ENCODE data around the gene NETO2. TPM values are rescaled to one million over a fixed set of nuclear protein-coding genes. Genes with fewer than 3 reads are reported as not detected.
A peak's percentile ranks its signal among the peaks of the same experiment; 100 is the strongest.

The NETO2 gene
- total and polyA plus RNA-seq, 2 of the 13 experiments (the other 11 are each of a cell fraction or from before 2014, with no cell fraction given): 8.2 to 13.5 TPM

- TF ChIP-seq NCOA5 (CRISPR knock-in tag; IDR thresholded peaks at IDR 0.05) (no peak), ZNF574 (CRISPR knock-in tag; IDR thresholded peaks at IDR 0.05) (peak; percentile 58; the same call in 1 of the 2 replicates), HDAC1 (CRISPR knock-in tag; IDR thresholded peaks at IDR 0.05) (peak; percentile 43; the same call in 1 of the 2 replicates), NFIB (CRISPR knock-in tag; IDR thresholded peaks at IDR 0.05; ENCODE audit: borderline replicate concordance) (no peak), RARA (CRISPR knock-in tag; IDR thresholded peaks at IDR 0.05) (no peak), ZNF614 (CRISPR knock-in tag; IDR thresholded peaks at IDR 0.05; ENCODE audit: borderline replicate concordance) (no peak), THAP7 (CRISPR knock-in tag; IDR thresholded peaks at IDR 0.05) (no peak), ZNF44 (CRISPR knock-in tag; IDR thresholded peaks at IDR 0.05) (no peak), MXI1 (IDR thresholded peaks at IDR 0.05; ENCODE audit: borderline replicate concordance, low read depth, low read length) (0 out of 3 replicates have a peak, but pooled peaks have one; percentile 40), BCL3 (CRISPR knock-in tag; IDR thresholded peaks at IDR 0.05) (no peak), ZBTB46 (CRISPR knock-in tag; IDR thresholded peaks at IDR 0.05; ENCODE audit: borderline replicate concordance) (no peak), MED8 (CRISPR knock-in tag; IDR thresholded peaks at IDR 0.05; ENCODE audit: insufficient replicate concordance) (no peak), DZIP1 (CRISPR knock-in tag; IDR thresholded peaks at IDR 0.05) (no peak), PTBP1 (IDR thresholded peaks at IDR 0.05; ENCODE audit: low read depth, low read length, poor library complexity, severe bottlenecking) (no peak), CBX5 (CRISPR knock-in tag; IDR thresholded peaks at IDR 0.05; ENCODE audit: borderline replicate concordance) (peak; percentile 90; the same call in 1 of the 2 replicates), SNAPC2 (CRISPR knock-in tag; IDR thresholded peaks at IDR 0.05) (0 out of 2 replicates have a peak, but pooled peaks have one; percentile 32), PHB2 (IDR thresholded peaks at IDR 0.05; ENCODE audit: partially characterized antibody) (no peak), ZNF781 (CRISPR knock-in tag; IDR thresholded peaks at IDR 0.05; ENCODE audit: borderline replicate concordance, not compliant biosample characterization) (no peak), ZNF598 (CRISPR knock-in tag; IDR thresholded peaks at IDR 0.05; ENCODE audit: borderline replicate concordance) (0 out of 2 replicates have a peak, but pooled peaks have one; percentile 30)
Measured at GRCh38 chr16:47141773-47142485, 1.8 kb downstream of the NETO2 start (continued).

Data from HepG2 (cell line).